Measurements from ENCODE around the gene PPP2R5C. TPM values are rescaled to one million over a fixed set of nuclear protein-coding genes. Genes with fewer than 3 reads are reported as not detected.

The PPP2R5C gene
- total RNA-seq, 1 donor from 2014 or later, result 134 TPM

DNA sequence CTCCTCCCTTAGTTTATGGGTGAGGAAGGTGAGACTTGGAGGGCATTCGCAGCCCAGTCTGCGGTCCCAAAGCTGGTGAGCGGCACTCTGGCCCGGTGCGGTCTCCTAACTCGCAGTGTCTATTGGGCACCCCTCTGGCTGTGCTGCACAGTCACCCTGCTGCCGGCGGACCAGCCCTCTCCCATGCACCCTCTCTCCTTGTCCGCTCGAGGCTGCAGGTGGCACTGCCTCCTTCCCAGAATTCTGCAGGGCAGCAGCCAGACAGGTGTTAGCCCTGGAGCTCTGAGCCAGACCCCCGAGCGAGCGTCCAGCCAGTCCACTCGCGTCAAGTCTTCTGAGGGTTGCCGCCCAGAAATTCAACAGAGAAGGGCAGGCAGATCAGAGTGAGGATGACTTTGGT, 146.1 kb downstream of the PPP2R5C start:
- no peak for DNase-seq (ENCODE audit: low read depth, low spot score)
- H3K27ac Mint-ChIP-seq (ENCODE audit: unreplicated experiment), result no peak overlapping the region
- H3K36me3 Mint-ChIP-seq (ENCODE audit: low read depth), result peaks cover 12% of the 10 kb centered on the region
- no peaks in the 10 kb centered on the region for H3K9me3 Mint-ChIP-seq
- H3K4me1 Mint-ChIP-seq, result no peaks in the 10 kb centered on the region
- TF ChIP-seq, protein P1, sequence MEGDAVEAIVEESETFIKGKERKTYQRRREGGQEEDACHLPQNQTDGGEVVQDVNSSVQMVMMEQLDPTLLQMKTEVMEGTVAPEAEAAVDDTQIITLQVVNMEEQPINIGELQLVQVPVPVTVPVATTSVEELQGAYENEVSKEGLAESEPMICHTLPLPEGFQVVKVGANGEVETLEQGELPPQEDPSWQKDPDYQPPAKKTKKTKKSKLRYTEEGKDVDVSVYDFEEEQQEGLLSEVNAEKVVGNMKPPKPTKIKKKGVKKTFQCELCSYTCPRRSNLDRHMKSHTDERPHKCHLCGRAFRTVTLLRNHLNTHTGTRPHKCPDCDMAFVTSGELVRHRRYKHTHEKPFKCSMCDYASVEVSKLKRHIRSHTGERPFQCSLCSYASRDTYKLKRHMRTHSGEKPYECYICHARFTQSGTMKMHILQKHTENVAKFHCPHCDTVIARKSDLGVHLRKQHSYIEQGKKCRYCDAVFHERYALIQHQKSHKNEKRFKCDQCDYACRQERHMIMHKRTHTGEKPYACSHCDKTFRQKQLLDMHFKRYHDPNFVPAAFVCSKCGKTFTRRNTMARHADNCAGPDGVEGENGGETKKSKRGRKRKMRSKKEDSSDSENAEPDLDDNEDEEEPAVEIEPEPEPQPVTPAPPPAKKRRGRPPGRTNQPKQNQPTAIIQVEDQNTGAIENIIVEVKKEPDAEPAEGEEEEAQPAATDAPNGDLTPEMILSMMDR (conservative IDR thresholded peaks at IDR 0.05), result no peak
- H3K4me3 Mint-ChIP-seq, result no peak overlapping the region
- no peaks in the 10 kb centered on the region for H3K27me3 Mint-ChIP-seq (ENCODE audit: low read depth)

DNA sequence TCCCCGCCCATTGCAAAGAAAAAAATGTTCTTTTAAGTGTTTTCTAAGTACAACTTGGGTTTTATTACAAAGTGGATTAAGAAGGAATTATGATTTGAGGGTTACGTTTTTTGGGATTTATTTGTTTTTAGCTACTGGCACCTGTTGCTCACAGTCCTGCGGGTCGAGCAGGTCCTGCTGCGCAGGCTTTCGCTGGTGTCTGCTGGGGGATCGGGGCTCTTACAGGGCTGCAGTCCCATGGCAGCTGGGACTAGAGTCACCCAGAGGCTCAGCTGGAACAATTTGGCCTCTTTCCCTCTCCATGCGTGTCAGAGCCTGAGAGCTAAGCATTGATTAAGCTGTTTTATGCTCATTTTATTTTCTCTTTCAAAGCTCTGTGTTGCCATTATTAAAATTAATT, 147.3 kb downstream of the PPP2R5C start:
- H3K27me3 Mint-ChIP-seq (ENCODE audit: low read depth), result no peaks in the 10 kb centered on the region
- no peak overlapping the region for H3K4me3 Mint-ChIP-seq
- DNase-seq (ENCODE audit: low read depth, low spot score), result no peak
- TF ChIP-seq, protein P1 (conservative IDR thresholded peaks at IDR 0.05), result no peak
- peaks cover 11% of the 10 kb centered on the region for H3K36me3 Mint-ChIP-seq (ENCODE audit: low read depth)
- H3K4me1 Mint-ChIP-seq, result no peaks in the 10 kb centered on the region
- no peaks in the 10 kb centered on the region for H3K9me3 Mint-ChIP-seq
- H3K27ac Mint-ChIP-seq (ENCODE audit: unreplicated experiment), result no peak overlapping the region

DNA sequence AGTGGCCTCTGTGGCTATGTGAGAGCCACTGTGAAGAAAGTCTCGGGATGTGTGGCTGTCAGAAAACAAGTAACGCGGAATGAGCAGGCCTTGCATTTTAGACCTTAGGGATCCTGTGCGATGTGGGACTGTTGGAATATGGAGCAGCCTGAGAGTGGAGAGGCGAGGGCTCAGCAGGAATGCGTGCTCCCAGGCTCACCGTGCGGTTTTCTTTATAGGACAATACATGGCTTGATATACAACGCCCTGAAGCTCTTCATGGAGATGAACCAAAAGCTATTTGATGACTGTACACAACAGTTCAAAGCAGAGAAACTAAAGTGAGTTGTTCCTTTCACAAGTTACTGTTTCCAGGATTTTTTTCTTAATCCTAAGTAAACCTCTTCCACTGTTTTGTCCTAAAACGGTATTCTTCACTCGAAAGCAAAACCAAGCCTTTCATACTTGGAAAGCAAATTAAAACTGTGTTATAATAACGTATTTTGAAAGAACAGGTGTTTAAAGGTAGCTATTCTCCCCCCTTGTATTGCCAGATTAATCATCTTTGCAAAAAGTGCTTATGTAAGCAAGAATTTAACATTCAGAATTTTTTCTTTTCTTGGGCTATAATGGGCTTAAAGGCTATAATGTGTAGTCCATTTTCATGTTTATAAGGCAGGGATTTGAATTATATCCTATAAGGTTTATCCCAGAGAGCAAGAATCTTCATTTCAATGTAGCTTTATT, 148.0 kb downstream of the PPP2R5C start:
- TF ChIP-seq, protein P1 (conservative IDR thresholded peaks at IDR 0.05), result no peak
- Mint-ChIP-seq H3K36me3 (ENCODE audit: low read depth) (peaks cover 12% of the 10 kb centered on the region), H3K27ac (ENCODE audit: unreplicated experiment) (no peak overlapping the region), H3K4me1 (no peaks in the 10 kb centered on the region), H3K9me3 (no peaks in the 10 kb centered on the region), H3K27me3 (ENCODE audit: low read depth) (no peaks in the 10 kb centered on the region), H3K4me3 (no peak overlapping the region)
- no peak for DNase-seq (ENCODE audit: low read depth, low spot score)

DNA sequence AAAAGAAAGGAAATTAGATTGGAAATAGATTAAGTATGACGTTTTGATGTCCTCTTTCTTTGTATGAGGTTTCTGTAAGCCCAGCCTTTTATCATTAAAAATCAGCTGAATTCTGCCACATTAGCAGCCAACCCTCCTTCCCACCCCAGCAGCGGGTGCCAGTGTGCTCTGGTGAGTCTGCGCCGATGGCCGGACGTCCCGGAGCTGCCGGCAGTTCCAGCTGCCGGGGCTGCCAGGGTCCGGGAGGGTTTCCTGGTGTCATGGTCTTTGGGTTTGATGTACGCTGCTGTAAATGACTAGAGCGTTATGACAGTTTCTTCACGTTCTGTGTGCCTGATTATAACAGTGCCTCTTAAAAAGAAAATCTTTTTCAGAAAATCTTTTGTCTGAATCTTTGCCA, 151.3 kb downstream of the PPP2R5C start:
- Mint-ChIP-seq H3K4me3 (no peak overlapping the region), H3K27ac (ENCODE audit: unreplicated experiment) (no peak overlapping the region), H3K27me3 (ENCODE audit: low read depth) (no peaks in the 10 kb centered on the region), H3K36me3 (ENCODE audit: low read depth) (peaks cover 11% of the 10 kb centered on the region), H3K4me1 (peaks cover 10% of the 10 kb centered on the region), H3K9me3 (no peaks in the 10 kb centered on the region)
- no peak for DNase-seq (ENCODE audit: low read depth, low spot score)
- TF ChIP-seq, protein P1 (conservative IDR thresholded peaks at IDR 0.05), result no peak

DNA sequence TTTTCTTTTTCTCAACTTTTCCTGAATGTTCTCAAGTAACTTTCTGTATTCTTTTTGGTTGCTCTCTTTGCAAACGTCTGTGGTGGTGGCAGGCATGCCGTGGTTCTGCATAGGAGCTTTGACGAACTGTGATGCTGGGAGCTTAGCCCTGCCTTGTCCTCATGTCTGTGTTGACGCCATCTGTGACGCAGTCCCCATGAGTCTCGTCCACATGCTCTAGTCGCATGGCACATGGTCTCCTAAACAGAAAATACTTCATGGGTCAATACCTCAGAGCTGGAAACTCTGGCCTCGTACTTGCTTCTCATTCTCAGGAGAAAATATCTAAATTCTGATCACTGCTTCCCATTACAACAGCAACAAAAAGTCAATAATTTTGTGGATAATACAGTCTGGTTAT, 152.6 kb downstream of the PPP2R5C start:
- Mint-ChIP-seq H3K4me1 (peaks cover 17% of the 10 kb centered on the region), H3K36me3 (ENCODE audit: low read depth) (peaks cover 11% of the 10 kb centered on the region), H3K27ac (ENCODE audit: unreplicated experiment) (no peak overlapping the region), H3K27me3 (ENCODE audit: low read depth) (no peaks in the 10 kb centered on the region), H3K9me3 (no peaks in the 10 kb centered on the region), H3K4me3 (no peak overlapping the region)
- DNase-seq (ENCODE audit: low read depth, low spot score), result no peak
- TF ChIP-seq, protein P1 (conservative IDR thresholded peaks at IDR 0.05), result no peak

Data from neural crest cell (in vitro differentiated cells).